ENCODE results near the gene TPCN1.

TPCN1 gene

GRCh38 chr12:113221181-113221996 lies at the start of gene TPCN1:
TSS of gene TPCN1 (plus strand) at chr12:113221464. CDS start at chr12:113226853, 5,389 bp downstream.
- FAIRE-seq = peak; percentile 98

DNA sequence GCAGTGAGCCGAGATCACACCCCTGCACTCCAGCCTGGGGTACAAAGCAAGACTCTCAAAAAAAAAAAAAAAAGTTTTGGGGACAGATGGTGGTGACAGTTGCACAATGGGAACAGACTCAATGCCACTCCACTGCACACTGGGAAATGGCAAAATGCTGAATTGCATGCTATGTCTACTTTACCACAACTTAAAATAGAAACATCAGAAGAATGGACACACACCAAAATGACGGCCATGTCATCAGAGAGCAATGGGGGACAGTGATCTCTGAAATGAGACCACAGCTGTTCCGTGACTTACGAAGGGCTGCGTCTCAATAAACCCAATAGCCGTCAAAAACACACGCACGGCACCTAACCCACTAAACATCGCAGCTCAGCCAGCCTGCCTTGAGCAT lies 49.7 kb upstream of the TPCN1 start:
- FAIRE-seq = no peak

DNA sequence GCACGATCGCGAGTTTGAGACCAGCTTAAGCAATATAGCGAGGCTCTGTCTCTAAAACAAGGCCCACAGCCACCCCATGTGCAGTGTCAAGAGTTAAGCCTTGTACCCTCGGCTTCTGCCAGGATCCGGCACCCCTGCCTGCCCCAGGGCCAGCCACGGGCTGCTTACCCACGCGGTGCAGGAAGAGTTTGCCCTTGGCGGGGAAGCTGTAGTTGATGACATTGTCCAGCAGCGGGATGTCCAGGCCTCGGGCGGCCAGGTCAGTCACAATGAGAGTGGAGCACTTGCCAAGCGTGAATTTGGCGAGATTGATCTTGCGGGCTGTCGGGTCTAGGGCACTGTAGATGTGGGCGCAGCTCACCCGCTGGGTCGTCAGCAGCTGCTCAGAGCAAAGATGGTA lies 49.1 kb upstream of the TPCN1 start:
- FAIRE-seq = no peak

GRCh38 chr12:113173081-113173698 lies 48.1 kb upstream of the TPCN1 start:
- no peak for FAIRE-seq

DNA sequence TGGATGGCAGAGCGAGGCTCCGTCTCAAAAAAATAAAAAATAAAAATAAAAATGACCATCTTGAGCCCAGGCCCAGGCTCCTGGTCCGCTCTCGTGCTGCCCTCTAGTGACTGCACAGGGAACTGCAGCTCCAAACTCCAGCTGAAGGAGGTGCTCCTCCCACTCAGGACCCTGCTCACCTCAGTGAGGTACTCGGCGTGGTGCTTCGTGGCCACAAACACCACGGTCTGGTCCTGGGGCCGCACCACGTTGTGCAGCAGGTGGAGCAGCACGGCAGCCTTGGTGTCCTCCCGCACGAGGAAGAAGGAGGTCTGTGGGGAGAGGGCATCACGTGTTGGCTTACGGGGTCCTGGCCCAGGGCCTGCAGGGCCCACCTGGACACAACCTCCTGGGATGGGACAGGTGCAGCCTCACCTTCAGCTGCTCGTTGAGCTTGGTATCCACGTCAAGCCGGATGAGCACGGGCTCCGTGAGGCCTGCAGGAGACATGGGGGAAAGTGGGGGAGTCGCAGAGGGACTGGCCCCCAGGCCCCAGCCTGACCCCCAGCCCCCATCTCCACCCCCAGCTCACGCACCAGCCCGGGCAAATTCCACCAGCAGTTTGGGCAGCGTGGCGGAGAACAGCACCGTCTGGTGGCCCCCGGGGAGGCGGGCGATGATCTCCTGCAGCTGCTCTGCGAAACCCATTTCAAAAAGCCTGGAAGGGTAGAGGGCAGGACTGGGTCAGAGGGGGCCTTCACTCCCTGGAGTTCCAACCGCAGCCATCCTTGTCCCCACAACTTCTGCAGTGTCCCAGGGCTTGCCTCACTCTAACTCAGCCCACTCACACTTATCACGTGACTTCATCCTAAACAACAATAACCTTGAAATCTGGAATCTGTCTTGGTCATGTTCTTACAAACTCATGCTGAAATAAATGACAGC lies 46.5 kb upstream of the TPCN1 start:
- FAIRE-seq = no peak

- FAIRE-seq = no peak
Observed at GRCh38 chr12:113179023-113179422, 42.2 kb upstream of the TPCN1 start.

DNA sequence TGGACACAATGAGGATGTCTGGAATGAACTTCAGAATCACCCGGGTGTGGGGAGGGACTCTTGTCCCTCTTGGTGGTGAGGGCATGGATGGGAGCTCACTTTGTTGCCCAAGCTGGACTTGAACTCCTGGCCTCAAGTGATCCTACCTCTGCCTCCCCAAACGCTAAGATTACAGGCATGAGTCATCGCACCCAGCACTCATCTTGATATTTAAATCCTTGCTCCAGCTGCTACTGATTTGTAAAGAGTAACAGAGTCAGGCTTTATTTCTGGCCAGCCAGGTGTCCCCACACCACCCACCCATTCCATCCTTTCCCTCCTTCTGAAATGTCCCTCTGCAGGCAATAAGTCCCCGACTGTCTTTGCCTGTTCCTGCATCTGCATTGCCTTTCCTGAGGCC lies 40.9 kb upstream of the TPCN1 start:
- no peak for FAIRE-seq

DNA sequence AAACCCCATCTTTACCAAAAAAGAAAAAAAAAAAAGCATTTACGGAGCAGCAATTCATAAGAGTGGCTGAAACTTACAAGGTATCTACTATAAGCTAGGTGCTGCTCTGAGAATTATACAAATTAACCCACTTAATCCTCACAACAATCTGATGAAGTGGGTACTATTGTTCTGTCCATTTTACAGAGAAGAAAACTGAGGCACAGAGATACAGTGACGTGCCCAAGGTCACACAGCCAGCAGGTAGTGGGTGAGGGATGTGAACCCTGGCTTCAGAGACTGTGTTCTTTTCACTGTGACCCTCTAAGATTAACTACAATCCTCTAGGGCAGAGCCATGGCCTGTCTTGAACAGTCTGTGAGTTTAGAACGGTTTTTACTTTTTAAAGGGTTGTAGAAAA lies 39.3 kb upstream of the TPCN1 start:
- no peak for FAIRE-seq

GRCh38 chr12:113183030-113183589 lies 38.2 kb upstream of the TPCN1 start:
- no peak for FAIRE-seq

GRCh38 chr12:113184098-113184899 lies 37.0 kb upstream of the TPCN1 start:
- FAIRE-seq = no peak

DNA sequence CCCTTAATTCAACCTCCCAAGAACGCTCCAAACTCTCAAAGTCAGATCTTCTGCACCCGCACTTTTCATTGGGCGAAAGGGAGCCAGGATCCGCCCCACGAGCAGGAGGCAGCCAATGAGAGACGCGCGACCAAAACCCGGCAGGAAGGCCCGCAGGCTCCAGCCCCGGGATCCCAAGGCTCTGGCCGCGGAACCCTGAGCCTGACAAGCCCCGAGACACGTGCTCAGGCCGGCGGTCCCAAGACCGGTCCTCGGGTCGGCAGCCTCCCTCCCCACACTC lies 36.4 kb upstream of the TPCN1 start:
- FAIRE-seq = no peak

DNA sequence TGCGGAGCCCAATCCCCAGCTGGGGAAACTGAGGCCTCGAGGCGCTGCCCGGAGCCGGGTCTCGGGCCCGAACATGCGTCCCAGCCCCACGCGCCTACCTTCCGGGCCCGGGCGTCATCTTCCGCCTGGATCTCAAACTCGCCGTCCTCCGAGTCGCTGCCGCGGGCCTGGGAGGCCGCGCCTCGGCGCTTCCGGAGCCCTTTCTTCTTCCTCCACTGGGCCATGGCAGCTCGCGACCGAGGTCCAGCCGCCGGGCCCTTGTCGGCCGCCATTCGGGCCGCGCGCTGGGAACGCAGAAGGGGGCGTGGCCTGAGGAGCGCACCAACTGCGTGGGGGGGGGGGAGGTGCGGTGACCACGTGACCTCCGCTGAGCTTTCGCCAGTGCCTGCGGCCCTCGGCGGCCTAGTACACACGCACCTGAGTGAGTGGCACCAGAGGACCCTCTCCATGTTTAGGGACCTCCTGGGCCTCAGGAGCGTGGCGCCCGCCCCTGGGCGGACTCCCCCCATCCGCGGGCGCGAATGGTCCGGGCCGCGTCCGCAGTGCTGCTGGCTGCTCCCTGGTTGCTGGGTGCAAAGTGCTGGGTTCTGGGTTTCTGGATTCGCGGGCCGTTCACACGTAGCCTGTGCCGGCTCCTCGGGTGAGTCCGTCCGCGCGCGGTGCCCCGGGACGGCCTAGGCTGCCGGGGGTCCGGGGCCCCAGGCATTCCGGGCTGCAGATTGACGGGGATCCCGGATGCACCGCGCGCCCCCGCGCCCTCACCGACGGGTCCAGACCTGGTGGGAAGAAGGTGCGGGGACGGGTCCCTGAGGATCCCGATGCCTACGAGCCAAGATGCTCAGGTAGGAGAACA lies 35.9 kb upstream of the TPCN1 start, which contains the start of the genes DDX54 and RITA1:
TSS of gene DDX54 (minus strand) at position 299 of the 853 bp plus-strand sequence. CDS start at position 272, 27 bp downstream.
TSS of gene RITA1 (plus strand) at position 542 of the 853 bp plus-strand sequence. CDS start 1,026 bp downstream, outside the sequence.
- no peak for FAIRE-seq

- FAIRE-seq = no peak
Observed at GRCh38 chr12:113186033-113186365, 35.3 kb upstream of the TPCN1 start.

GRCh38 chr12:113186666-113187325 lies 34.5 kb upstream of the TPCN1 start:
- no peak for FAIRE-seq

DNA sequence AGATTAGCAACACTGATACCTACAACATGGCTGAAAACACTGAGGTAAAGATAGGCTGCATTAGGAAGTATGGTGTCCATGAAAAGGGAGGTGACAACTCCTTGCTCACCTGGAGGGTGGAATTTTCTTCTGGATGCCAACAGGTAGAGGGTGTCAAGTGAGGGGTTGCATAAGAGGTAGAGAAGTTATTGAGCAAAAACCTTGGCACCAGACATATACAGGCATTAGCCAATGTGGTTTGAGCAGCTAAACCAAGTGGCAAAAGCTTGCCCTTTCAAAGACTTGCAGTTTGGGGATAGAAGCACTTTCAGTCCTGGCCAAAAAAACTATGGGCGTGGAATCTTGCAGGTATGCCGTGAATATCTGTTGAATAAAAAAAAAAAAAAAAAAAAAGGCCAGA lies 31.9 kb upstream of the TPCN1 start:
- FAIRE-seq = no peak

GRCh38 chr12:113190761-113191160 lies 30.5 kb upstream of the TPCN1 start:
- FAIRE-seq = no peak

DNA sequence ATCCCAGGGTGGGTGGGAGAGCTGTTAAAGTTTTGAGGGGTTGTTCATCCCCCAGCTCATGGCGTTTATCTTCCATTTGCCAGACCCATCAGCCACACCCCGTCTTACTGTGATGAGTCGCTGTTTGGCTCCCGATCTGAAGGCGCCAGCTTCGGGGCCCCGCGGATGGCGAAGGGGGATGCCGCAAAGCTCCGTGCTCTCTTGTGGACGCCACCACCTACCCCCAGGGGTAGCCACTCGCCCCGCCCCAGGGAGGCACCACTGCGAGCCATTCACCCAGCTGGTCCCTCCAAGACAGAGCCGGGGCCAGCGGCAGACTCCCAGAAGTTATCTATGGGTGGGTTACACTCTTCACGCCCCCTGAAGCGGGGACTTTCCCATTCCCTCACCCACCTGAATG lies 30.0 kb upstream of the TPCN1 start:
- FAIRE-seq = no peak

DNA sequence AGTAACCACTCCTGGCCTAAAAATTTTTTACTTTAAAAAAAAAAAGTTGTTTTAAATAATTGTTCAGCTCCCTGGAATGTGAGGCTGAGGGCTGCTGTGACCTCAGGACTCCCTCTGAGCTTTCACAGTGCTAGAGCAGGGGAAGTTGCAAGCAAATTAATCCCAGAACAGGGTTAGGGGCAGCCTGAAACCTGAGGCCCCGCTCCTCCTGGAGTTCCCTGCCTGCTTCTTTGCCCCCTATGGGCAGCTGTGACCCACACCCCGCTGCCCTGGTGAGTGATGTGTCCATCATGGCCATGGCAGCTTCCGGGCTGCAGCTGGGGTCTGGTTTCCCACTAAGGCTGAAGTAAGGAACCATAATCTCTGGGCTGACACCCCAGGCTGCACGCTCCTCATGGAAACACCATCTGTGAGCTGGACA lies 26.3 kb upstream of the TPCN1 start:
- no peak for FAIRE-seq

GRCh38 chr12:113195598-113195997 lies 25.7 kb upstream of the TPCN1 start:
- no peak for FAIRE-seq

DNA sequence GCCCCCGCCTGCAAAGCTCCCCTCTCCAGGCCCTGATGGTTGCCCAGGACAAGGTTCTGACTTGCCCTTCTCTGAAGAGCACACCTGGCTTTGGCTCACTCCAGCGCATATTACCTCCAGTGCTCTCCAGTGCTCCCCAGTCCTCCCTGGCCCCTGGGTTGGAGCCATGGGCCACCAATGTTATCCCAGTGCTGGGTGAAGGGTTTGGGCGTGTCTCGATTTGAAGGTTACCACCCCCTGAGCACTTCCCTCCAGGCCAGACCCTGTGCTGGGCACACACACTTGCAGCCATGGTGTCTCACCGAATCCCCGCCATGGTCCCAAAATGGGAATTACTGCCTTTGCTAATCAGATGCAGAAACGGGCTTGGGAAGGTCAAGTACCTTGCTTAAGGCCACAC lies 24.7 kb upstream of the TPCN1 start:
- no peak for FAIRE-seq

DNA sequence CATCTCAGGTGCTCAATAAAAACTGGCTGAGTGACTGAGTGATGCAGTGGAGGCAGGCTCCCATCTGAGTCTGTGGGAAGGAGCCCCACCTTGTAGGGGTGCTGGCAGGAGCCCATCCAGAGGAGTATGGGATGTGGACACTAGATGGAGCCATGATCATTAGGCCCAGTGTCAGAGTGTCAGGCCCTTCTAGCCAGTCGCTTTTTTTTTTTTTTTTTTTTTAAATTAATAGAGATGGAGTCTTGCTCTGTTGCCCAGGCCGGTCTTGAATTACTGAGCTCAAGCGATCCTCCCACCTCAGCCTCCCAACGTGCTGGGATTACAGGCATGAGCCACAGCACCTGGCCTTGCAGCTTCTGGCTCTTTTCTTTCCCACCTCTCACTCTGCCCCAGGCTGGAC lies 24.3 kb upstream of the TPCN1 start:
- FAIRE-seq = no peak

Data from TTC549 (cell line).